Cardiac fibroblast (primary cell): Measurements from ENCODE around the gene PCDHA6.

Experiments
- DNase-seq, 2 donors: peaks; one replicate each; pipeline versions ENCODE4 v3.0.0 to v3.0.0-alpha.2; 2010; ENCODE audit warnings: low read depth in 2 of 2
- H3K4me3 ChIP-seq, 2 donors: replicated peaks in 1 of 2; 1 replicate in 1 of 2; 2 replicates in 1 of 2; pipeline ENCODE4 v1.5.1; 2011; ENCODE audit warnings: low read depth in 2 of 2, low read length in 2 of 2, mild to moderate bottlenecking in 2 of 2, moderate library complexity in 1 of 2
- TF ChIP-seq, protein P1 (sequence below): IDR thresholded peaks from one replicate; pipeline ENCODE4 v1.5.1; 2011; ENCODE audit warnings: low read depth, mild to moderate bottlenecking, low read length, inconsistent platforms

The PCDHA6 gene

GRCh38 chr5:140877262-140877581, 49.5 kb downstream of the PCDHA6 start:
- DNase-seq, result no peak
- no peak overlapping the region for H3K4me3 ChIP-seq
- TF ChIP-seq, protein P1, sequence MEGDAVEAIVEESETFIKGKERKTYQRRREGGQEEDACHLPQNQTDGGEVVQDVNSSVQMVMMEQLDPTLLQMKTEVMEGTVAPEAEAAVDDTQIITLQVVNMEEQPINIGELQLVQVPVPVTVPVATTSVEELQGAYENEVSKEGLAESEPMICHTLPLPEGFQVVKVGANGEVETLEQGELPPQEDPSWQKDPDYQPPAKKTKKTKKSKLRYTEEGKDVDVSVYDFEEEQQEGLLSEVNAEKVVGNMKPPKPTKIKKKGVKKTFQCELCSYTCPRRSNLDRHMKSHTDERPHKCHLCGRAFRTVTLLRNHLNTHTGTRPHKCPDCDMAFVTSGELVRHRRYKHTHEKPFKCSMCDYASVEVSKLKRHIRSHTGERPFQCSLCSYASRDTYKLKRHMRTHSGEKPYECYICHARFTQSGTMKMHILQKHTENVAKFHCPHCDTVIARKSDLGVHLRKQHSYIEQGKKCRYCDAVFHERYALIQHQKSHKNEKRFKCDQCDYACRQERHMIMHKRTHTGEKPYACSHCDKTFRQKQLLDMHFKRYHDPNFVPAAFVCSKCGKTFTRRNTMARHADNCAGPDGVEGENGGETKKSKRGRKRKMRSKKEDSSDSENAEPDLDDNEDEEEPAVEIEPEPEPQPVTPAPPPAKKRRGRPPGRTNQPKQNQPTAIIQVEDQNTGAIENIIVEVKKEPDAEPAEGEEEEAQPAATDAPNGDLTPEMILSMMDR, result no peak
